HG02571 (cell line): Measurements from ENCODE around the gene P2RY8.

Experiments
- ATAC-seq: cut with Tn5 transposase; IDR thresholded peaks from one replicate; pipeline ENCODE4 v1.9.1; 2021; ENCODE audit warnings: mild to moderate bottlenecking, moderate library complexity; ENCODE audit not compliant: unreplicated experiment

Gene P2RY8

GRCh38 chrX:1421433-1422134, 115.4 kb downstream of the P2RY8 start:
- ATAC-seq = no peak

DNA sequence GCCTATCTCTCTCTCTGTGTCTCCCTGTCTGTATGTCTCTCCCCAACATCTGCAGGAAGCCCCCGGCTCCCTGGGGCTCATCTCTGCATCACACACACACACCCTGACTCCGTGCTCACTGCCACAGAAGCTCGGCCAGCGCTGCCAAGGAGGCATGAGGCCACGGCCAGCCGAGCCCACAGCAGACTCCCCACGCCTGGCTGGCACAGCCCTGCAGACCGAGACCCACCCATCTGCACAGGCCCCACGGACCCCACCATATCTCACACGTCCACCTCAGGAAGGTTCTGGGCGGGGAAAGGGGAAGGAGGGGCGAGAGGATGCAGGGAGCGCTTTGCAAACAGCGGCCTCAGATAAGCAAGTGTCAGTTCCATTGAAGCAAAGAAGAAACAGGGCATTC, 116.6 kb downstream of the P2RY8 start:
- ATAC-seq = no peak

- no peak for ATAC-seq
Observed at GRCh38 chrX:1419545-1420355, 117.2 kb downstream of the P2RY8 start.

GRCh38 chrX:1418901-1419544, 118.0 kb downstream of the P2RY8 start:
- no peak for ATAC-seq

GRCh38 chrX:1417921-1418771, 118.8 kb downstream of the P2RY8 start:
- ATAC-seq = no peak

- ATAC-seq = no peak
Observed at GRCh38 chrX:1416965-1417760, 119.8 kb downstream of the P2RY8 start.

- no peak for ATAC-seq
Observed at GRCh38 chrX:1416327-1416784, 120.6 kb downstream of the P2RY8 start.
